B cell (primary cell): ENCODE measurements around the gene TTC24. TPM values are rescaled to one million over a fixed set of nuclear protein-coding genes. Genes with fewer than 3 reads are reported as not detected.

ENCODE experiments used
- ATAC-seq: fragments of 200-7000 bp; cut with Tn5 transposase; one replicate; pipeline ENCODE4 v1.10.0; 2021; ENCODE audit warnings: low read depth, mild to moderate bottlenecking, moderate number of reproducible peaks, moderate library complexity
- CTCF ChIA-PET: fragments of 350-600 bp; sonication (Branson Sonifier 250); formaldehyde crosslinking; loops from one replicate; lab custom pipeline; 2021; ENCODE audit warnings: antibody characterized with exemption, inconsistent platforms; lab: Charles Lee
- POLR2A ChIA-PET: fragments of 350-600 bp; sonication (Branson Sonifier 250); formaldehyde crosslinking; loops from one replicate; lab custom pipeline; 2021; ENCODE audit warnings: antibody characterized with exemption; lab: Charles Lee
- DNase-seq: peaks from one replicate; pipeline ENCODE4 v3.0.0; 2013
- H2AFZ ChIP-seq: 2 replicates; pipeline ENCODE4 v1.6.1; 2012; ENCODE audit warnings: mild to moderate bottlenecking, low read depth, low read length; ENCODE audit not compliant: insufficient read depth, poor library complexity, severe bottlenecking
- H3K27ac ChIP-seq, 2 donors: 1 replicate in 1 of 2; 2 replicates in 1 of 2; pipeline ENCODE4 v1.5.1; 2012 to 2013; ENCODE audit warnings: low read length in 2 of 2, mild to moderate bottlenecking in 2 of 2, moderate library complexity in 1 of 2
- H3K27me3 ChIP-seq, 4 experiments: fragments of 200-600 bp in 1 of 4; sonication (generic) in 1 of 4; replicated peaks in 1 of 4; 1 replicate in 2 of 4; 2 replicates in 2 of 4; pipeline versions ENCODE4 v1.6.1 to v1.7.0; 2013 to 2016; ENCODE audit warnings: low read length in 3 of 4, mild to moderate bottlenecking in 2 of 4, mixed read lengths in 1 of 4, moderate library complexity in 1 of 4; ENCODE audit not compliant: insufficient read depth in 4 of 4, control insufficient read depth in 3 of 4; ENCODE audit errors: control extremely low read depth in 1 of 4
- H3K36me3 ChIP-seq, 2 experiments: replicated peaks in 1 of 2; 1 replicate in 1 of 2; 2 replicates in 1 of 2; pipeline versions ENCODE4 v1.6.1 to v1.7.1; 2013; ENCODE audit warnings: low read length in 1 of 2; ENCODE audit not compliant: insufficient read depth in 2 of 2, control insufficient read depth in 1 of 2; ENCODE audit errors: control extremely low read depth in 1 of 2, extremely low read depth in 1 of 2
- H3K4me1 ChIP-seq, 2 donors: fragments of 200-600 bp in 1 of 2; sonication (generic) in 1 of 2; 1 replicate in 1 of 2; 2 replicates in 1 of 2; pipeline versions ENCODE4 v1.5.1 to v1.6.1; 2013 to 2017; ENCODE audit warnings: low read length in 2 of 2; ENCODE audit not compliant: control insufficient read depth in 2 of 2, insufficient read depth in 2 of 2
- H3K4me2 ChIP-seq: replicated peaks from 2 replicates; pipeline ENCODE3; 2012; ENCODE audit warnings: mild to moderate bottlenecking, low read depth, low read length; ENCODE audit not compliant: poor library complexity, severe bottlenecking
- H3K4me3 ChIP-seq, 5 experiments: fragments of 200-600 bp in 1 of 5; sonication (generic) in 1 of 5; 1 replicate in 3 of 5; 2 replicates in 2 of 5; pipeline versions ENCODE4 v1.5.1 to v1.7.0; 2011 to 2016; ENCODE audit warnings: low read length in 4 of 5, mild to moderate bottlenecking in 4 of 5, low read depth in 2 of 5, control low read depth in 1 of 5, moderate library complexity in 1 of 5; ENCODE audit not compliant: insufficient read depth in 1 of 5; ENCODE audit errors: control extremely low read depth in 1 of 5, extremely low read depth in 1 of 5
- H3K79me2 ChIP-seq: fragments of 200-600 bp; sonication (generic); one replicate; pipeline ENCODE4 v1.6.0; 2016; ENCODE audit warnings: low read length; ENCODE audit not compliant: control insufficient read depth, insufficient read depth
- H3K9ac ChIP-seq: fragments of 200-600 bp; sonication (generic); 2 replicates; pipeline ENCODE4 v1.6.1; 2017; ENCODE audit warnings: mild to moderate bottlenecking, low read length, moderate library complexity
- H3K9me3 ChIP-seq, 3 donors: one replicate each; pipeline versions ENCODE4 v1.6.1 to v1.7.1; 2013; ENCODE audit warnings: low read length in 2 of 3; ENCODE audit not compliant: control insufficient read depth in 2 of 3, insufficient read depth in 1 of 3; ENCODE audit errors: control extremely low read depth in 1 of 3
- H4K20me1 ChIP-seq: 2 replicates; pipeline ENCODE4 v1.6.0; 2012; ENCODE audit warnings: mild to moderate bottlenecking, low read length; ENCODE audit not compliant: insufficient read depth, control insufficient read depth, poor library complexity, severe bottlenecking
- H3K27ac Mint-ChIP-seq: one replicate; pipeline ENCODE4 v1.8.0; 2021; ENCODE audit warnings: mixed read lengths
- H3K27me3 Mint-ChIP-seq: one replicate; pipeline ENCODE4 v1.8.0; 2021; ENCODE audit warnings: mixed read lengths
- H3K4me1 Mint-ChIP-seq: one replicate; pipeline ENCODE4 v1.8.0; 2021; ENCODE audit warnings: mixed read lengths
- H3K4me3 Mint-ChIP-seq: one replicate; pipeline ENCODE4 v1.8.0; 2021; ENCODE audit warnings: mixed read lengths
- H3K9me3 Mint-ChIP-seq: one replicate; pipeline ENCODE4 v1.8.0; 2022; ENCODE audit warnings: mixed read lengths; ENCODE audit not compliant: insufficient read depth
- EZH2 ChIP-seq: IDR thresholded peaks from 2 replicates; pipeline ENCODE4 v1.6.1; 2012; ENCODE audit warnings: borderline replicate concordance, low read depth, mild to moderate bottlenecking, moderate library complexity, low read length; ENCODE audit not compliant: insufficient read depth, poor library complexity, severe bottlenecking
- WGBS: methylation state at CpG from one replicate; pipeline ENCODE4 v1.1.5; 2013; ENCODE audit warnings: missing lambda C conversion rate; ENCODE audit not compliant: insufficient coverage; 5-methylcytosine and 5-hydroxymethylcytosine counted together
- intact Hi-C: fragments of 100-400 bp; cut with micrococcal nuclease; formaldehyde crosslinking; loops from one replicate; pipeline ENCODE4 v1.10.0; 2022
- polyA plus RNA-seq: library from polyadenylated mRNA; depleted of rRNA; stranded (reverse); fragments of >200 nt; gene quantifications from 2 replicates; pipeline ENCODE4 v1.2.3, GENCODE V29; 2012
- total RNA-seq, 2 donors: library from RNA; stranded (reverse); fragments of 120-200 nt in 1 of 2; gene quantifications; 1 replicate in 1 of 2; 2 replicates in 1 of 2; pipeline versions ENCODE4 v1.2.3 to v1.2.4, GENCODE V29; 2013 to 2022
- TF ChIP-seq, protein P1 (sequence below): fragments of 200-600 bp; IDR thresholded peaks from one replicate; pipeline ENCODE4 v1.8.0; 2022; ENCODE audit warnings: antibody characterized with exemption, mild to moderate bottlenecking

The TTC24 gene
- total and polyA plus RNA-seq, 2 donors (not counting 1 experiment from before 2014, with no cell fraction given) = 24.3 to 29.8 TPM

DNA sequence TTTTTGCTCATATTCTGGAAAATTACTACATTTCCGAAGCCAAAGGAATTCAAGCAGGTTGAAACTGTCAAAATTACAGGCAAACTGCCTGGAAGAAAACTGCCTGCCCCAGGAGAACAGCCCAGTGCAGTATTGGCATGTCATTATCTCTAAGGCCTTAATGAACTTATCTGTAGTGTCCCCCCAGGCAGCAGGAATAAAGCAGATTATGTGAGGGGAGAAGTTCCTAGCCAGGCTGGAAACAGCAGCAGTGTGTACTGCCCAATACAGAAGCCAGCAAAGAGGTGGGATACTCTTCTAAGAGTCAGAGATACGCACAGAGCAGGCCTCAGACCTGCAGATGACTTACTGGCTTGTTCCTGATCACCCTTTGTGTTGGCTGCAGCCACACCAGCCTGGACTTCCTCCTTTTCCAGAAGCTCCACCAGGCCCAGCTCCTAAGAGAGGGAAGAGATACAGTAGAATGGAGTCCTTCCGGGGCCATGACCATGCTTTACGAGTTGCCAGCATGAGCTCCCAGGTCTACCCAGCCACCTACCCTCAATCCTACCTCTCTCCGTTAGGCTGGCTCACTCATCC is 18.8 kb upstream of the TTC24 start:
- H3K9ac ChIP-seq = no peak overlapping the region
- ChIA-PET CTCF (interaction anchor here (0.7 kb wide), 1 partner anchor 11 kb away, joined by 3 read pairs; the partner anchor contains the start of gene IQGAP3), POLR2A (no interaction called here)
- no peaks in the 10 kb centered on the region for H4K20me1 ChIP-seq
- no peaks in the 10 kb centered on the region for H3K79me2 ChIP-seq
- H3K27ac ChIP-seq = no peak overlapping the region
- peaks cover under 1% of the 10 kb centered on the region for H3K4me1 Mint-ChIP-seq
- DNase-seq (no peak), ATAC-seq (no peak)
- H3K27ac Mint-ChIP-seq = no peak overlapping the region
- no peak overlapping the region for H3K4me3 Mint-ChIP-seq
- no peaks in the 10 kb centered on the region for H3K27me3 ChIP-seq
- H3K9me3 ChIP-seq = peaks cover 0 to 2% (median 0%) of the 10 kb centered on the region in 3 donors
- no peaks in the 10 kb centered on the region for H3K27me3 Mint-ChIP-seq
- H3K36me3 ChIP-seq = no peaks in the 10 kb centered on the region
- intact Hi-C loops = no loop called here
- H3K9me3 Mint-ChIP-seq = no peaks in the 10 kb centered on the region
- 100% methylated on average over 1 of the region's 5 CpGs for WGBS
- no peak overlapping the region for H3K4me2 ChIP-seq
- no peak overlapping the region for H3K4me3 ChIP-seq
- no peak overlapping the region for H2AFZ ChIP-seq
- TF ChIP-seq, protein P1, sequence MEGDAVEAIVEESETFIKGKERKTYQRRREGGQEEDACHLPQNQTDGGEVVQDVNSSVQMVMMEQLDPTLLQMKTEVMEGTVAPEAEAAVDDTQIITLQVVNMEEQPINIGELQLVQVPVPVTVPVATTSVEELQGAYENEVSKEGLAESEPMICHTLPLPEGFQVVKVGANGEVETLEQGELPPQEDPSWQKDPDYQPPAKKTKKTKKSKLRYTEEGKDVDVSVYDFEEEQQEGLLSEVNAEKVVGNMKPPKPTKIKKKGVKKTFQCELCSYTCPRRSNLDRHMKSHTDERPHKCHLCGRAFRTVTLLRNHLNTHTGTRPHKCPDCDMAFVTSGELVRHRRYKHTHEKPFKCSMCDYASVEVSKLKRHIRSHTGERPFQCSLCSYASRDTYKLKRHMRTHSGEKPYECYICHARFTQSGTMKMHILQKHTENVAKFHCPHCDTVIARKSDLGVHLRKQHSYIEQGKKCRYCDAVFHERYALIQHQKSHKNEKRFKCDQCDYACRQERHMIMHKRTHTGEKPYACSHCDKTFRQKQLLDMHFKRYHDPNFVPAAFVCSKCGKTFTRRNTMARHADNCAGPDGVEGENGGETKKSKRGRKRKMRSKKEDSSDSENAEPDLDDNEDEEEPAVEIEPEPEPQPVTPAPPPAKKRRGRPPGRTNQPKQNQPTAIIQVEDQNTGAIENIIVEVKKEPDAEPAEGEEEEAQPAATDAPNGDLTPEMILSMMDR = no peak
- no peak for TF ChIP-seq EZH2
- H3K4me1 ChIP-seq = no peaks in the 10 kb centered on the region

DNA sequence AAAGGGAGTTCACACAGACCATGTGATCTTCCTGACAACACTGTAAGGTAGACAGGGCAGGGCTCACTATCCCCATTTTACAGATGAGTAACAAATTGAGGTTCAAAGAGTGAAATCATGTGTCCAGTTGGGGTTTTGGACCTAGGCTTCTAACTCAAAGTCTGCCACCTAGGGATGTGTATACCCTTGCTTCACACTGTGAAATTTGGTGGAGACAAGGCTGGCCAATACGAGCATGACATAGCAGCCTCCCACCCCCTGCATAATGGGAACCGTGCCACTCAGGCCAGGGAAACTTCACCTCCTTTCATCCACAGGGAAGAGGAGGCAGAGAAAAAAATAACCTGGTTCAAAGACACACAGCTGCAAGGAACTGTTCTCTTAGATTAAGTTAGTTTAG is 14.0 kb upstream of the TTC24 start:
- Histone ChIP-seq H3K4me1 (no peaks in the 10 kb centered on the region), H3K27ac (no peak overlapping the region), H3K36me3 (no peaks in the 10 kb centered on the region), H4K20me1 (no peaks in the 10 kb centered on the region), H2AFZ (no peak overlapping the region), H3K4me3 (no peak overlapping the region), H3K79me2 (no peaks in the 10 kb centered on the region), H3K4me2 (no peak overlapping the region), H3K27me3 (peaks cover 0 to 6% (median 0%) of the 10 kb centered on the region in 4 experiments), H3K9ac (no peak overlapping the region), H3K9me3 (no peaks in the 10 kb centered on the region)
- ATAC-seq (no peak), DNase-seq (no peak)
- H3K4me3 Mint-ChIP-seq = no peak overlapping the region
- intact Hi-C loops = no loop called here
- H3K27ac Mint-ChIP-seq = no peak overlapping the region
- H3K4me1 Mint-ChIP-seq = no peaks in the 10 kb centered on the region
- ChIA-PET POLR2A (no interaction called here), CTCF (interaction anchor here (1.6 to 1.7 kb wide), 2 partner anchors 85 to 160 kb away, joined by 3 to 5 read pairs; no protein-coding TSS in a partner anchor)
- TF ChIP-seq EZH2 = no peak
- TF ChIP-seq, protein P1 = no peak
- no peaks in the 10 kb centered on the region for H3K9me3 Mint-ChIP-seq
- no peaks in the 10 kb centered on the region for H3K27me3 Mint-ChIP-seq
- no CpG with 5 or more reads among the region's 2 CpGs for WGBS
